Cardiac muscle cell (in vitro differentiated cells and primary cell): Measurements from ENCODE around the gene KRT5. TPM values are rescaled to one million over a fixed set of nuclear protein-coding genes. Genes with fewer than 3 reads are reported as not detected.
"Not testable (repeated sequence)": the region's sequence is repeated elsewhere in the genome, so short reads cannot be mapped to it uniquely, and the experiment has no call there.

Experiments
- DNase-seq, 2 donors: peaks; one replicate each; pipeline versions ENCODE4 v3.0.0 to v3.0.0-alpha.2; 2010 to 2017; ENCODE audit warnings: low read depth in 1 of 2, low spot score in 1 of 2
- H3K27ac ChIP-seq: fragments of 200-600 bp; sonication (generic); 2 replicates; pipeline ENCODE4 v1.5.1; 2016
- H3K27me3 ChIP-seq: fragments of 200-600 bp; sonication (generic); 2 replicates; pipeline ENCODE4 v1.6.0; 2016; ENCODE audit warnings: control low read depth
- H3K36me3 ChIP-seq: fragments of 200-600 bp; sonication (generic); 2 replicates; pipeline ENCODE4 v1.5.1; 2016; ENCODE audit warnings: control low read depth
- H3K4me1 ChIP-seq: fragments of 200-600 bp; sonication (generic); 2 replicates; pipeline ENCODE4 v1.8.1; 2017; ENCODE audit warnings: low read depth, mild to moderate bottlenecking, mixed run types
- H3K4me3 ChIP-seq: fragments of 200-600 bp; sonication (generic); 2 replicates; pipeline ENCODE4 v1.5.1; 2016; ENCODE audit warnings: mild to moderate bottlenecking
- H3K9me3 ChIP-seq: fragments of 200-600 bp; sonication (generic); 2 replicates; pipeline ENCODE4 v1.5.1; 2017; ENCODE audit warnings: low read depth, mild to moderate bottlenecking, control low read depth
- polyA plus RNA-seq: library from polyadenylated mRNA; unstranded; fragments of >200 nt; fragmentation: Nextera tagmentation; extraction: Ambion mirVana; gene quantifications from 2 replicates; pipeline ENCODE4 v1.2.1, GENCODE V29; 2016
- total RNA-seq: library from RNA; depleted of rRNA; stranded (reverse); fragments of >200 nt; gene quantifications from 2 replicates; pipeline ENCODE4 v1.2.3, GENCODE V29; 2016
- TF ChIP-seq, protein P1 (sequence below): IDR thresholded peaks from 2 replicates; pipeline ENCODE4 v1.5.1; 2012; ENCODE audit warnings: low read depth, mild to moderate bottlenecking, low read length

Gene KRT5
- total and polyA plus RNA-seq, 2 experiments from 2014 or later: 0.23 TPM; not detected in 1

DNA sequence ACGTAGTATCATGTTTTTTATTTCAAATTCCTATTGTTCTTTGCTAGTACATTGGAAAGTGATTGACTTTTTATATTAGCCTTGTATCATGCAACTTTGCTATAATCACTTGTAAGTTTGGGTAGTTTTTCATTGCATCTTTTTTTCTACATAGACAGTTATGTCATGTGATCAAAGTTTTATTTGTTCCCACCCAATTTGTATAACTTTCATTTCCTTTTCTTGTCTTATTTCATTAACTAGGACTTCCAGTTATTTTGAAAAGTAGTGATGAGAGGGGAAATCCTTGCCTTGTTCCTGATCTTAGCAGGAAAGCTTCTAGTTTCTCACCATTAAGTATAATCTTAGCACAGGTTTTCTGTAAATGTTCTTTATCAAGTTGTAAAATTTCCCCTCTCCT, 17.3 kb downstream of the KRT5 start:
- Histone ChIP-seq H3K27me3 (no peaks in the 10 kb centered on the region), H3K36me3 (no peaks in the 10 kb centered on the region), H3K27ac (no peak overlapping the region), H3K4me3 (no peak overlapping the region), H3K9me3 (no peaks in the 10 kb centered on the region), H3K4me1 (no peaks in the 10 kb centered on the region)
- TF ChIP-seq, protein P1, sequence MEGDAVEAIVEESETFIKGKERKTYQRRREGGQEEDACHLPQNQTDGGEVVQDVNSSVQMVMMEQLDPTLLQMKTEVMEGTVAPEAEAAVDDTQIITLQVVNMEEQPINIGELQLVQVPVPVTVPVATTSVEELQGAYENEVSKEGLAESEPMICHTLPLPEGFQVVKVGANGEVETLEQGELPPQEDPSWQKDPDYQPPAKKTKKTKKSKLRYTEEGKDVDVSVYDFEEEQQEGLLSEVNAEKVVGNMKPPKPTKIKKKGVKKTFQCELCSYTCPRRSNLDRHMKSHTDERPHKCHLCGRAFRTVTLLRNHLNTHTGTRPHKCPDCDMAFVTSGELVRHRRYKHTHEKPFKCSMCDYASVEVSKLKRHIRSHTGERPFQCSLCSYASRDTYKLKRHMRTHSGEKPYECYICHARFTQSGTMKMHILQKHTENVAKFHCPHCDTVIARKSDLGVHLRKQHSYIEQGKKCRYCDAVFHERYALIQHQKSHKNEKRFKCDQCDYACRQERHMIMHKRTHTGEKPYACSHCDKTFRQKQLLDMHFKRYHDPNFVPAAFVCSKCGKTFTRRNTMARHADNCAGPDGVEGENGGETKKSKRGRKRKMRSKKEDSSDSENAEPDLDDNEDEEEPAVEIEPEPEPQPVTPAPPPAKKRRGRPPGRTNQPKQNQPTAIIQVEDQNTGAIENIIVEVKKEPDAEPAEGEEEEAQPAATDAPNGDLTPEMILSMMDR: no peak
- DNase-seq: no peak

DNA sequence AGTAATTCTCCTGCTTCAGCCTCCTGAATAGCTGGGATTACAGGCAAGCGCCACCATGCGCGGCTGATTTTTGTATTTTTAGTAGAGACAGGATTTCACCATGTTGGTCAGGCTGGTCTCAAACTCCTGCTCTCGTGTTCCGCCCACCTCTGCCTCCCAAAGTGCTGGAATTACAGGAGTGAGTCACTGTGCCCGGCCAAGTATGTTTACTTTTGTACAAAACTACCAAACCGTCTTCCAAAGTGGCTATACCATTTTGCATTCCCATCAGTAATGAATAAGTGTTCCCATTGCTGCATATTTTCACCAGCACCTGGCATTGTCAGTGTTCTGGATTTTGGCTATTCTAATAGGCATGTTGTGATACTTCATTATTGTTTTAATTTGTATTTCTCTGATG, 18.7 kb downstream of the KRT5 start:
- Histone ChIP-seq H3K27ac (no peak overlapping the region), H3K4me1 (no peaks in the 10 kb centered on the region), H3K36me3 (no peaks in the 10 kb centered on the region), H3K9me3 (no peaks in the 10 kb centered on the region), H3K27me3 (no peaks in the 10 kb centered on the region), H3K4me3 (no peak overlapping the region)
- TF ChIP-seq, protein P1: no peak
- no peak for DNase-seq

DNA sequence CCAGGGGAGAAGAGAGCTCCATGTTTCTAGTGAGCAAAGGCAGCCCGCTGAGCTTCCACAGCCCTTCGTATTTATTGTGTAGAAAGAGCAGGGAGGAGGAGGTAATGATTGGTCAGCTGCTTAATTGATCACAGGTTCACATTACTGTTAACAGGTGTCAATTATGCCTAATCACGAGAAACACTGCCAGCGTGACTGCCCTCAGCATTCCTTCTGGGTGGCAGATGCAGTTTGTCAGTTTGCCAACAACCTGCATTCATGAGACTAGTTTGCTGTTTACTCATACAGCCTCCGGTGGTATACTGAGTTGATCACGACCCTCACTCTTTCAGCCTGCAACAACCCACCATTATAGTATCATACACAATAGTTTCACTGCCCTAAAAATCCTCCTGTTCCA, 19.6 kb downstream of the KRT5 start:
- H3K9me3 ChIP-seq, DNase-seq, H3K4me3 ChIP-seq, H3K27ac ChIP-seq, H3K27me3 ChIP-seq, H3K4me1 ChIP-seq, H3K36me3 ChIP-seq: not testable (repeated sequence)

DNA sequence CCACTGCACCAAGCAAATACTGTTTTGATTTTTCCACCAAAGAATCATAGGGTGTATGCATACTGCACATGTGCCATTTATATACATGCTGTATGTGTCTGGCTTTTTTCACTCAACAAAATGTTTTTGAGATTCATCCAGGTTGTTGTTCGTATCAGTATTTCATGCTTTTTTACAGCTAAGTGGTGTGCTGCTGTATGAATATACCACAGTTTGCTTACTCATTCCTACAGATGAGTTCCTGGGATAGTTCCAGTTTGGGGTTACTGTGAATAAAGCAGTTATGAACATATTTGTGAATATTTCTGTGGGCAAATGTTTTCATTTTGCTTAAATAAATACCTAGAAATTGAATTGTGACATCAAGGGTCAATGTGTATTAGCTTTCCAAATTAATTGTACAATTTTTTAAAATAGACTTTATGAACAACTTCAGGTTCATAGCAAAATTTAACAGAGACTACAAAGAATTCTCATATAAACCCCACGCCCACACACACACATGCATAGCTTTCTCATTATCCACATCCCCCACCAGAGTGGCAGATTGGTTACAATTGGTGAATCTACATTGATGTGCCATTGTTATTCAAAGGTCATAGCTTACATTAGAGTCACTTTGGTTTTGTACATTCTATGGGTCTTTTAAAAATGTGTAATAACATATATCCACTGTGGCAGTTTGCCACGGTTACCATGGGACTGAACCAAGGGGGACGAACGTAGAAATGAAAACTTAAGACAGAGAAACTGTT, 20.2 kb downstream of the KRT5 start:
- TF ChIP-seq, protein P1: no peak
- Histone ChIP-seq H3K36me3 (no peaks in the 10 kb centered on the region), H3K4me3 (no peak overlapping the region), H3K27ac (no peak overlapping the region), H3K4me1 (peaks cover 7% of the 10 kb centered on the region), H3K27me3 (no peaks in the 10 kb centered on the region), H3K9me3 (no peaks in the 10 kb centered on the region)
- DNase-seq: peak in 1 of 2 donors; percentile 38

DNA sequence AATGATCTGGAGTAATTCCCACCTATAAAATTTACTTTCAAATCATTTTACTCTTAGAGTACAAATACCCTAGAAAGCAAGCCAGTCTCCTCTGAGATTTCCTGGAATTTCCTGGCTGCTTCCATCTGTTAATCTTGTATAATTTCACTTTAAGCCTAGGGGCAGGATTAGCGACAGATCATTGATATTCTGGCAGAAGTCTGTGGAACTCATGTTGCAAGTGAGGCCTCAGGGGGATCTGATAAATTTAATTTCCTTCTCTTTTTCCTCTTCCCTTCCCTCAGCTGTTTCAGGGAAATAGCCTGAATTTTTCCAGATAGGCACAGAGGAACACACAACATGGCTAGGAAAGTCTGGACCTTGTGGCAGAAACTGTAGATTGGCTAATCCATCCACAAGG, 21.2 kb downstream of the KRT5 start:
- H3K4me1 ChIP-seq: peaks cover 7% of the 10 kb centered on the region
- no peaks in the 10 kb centered on the region for H3K27me3 ChIP-seq
- no peak overlapping the region for H3K27ac ChIP-seq
- H3K36me3 ChIP-seq: no peaks in the 10 kb centered on the region
- TF ChIP-seq, protein P1: no peak
- no peaks in the 10 kb centered on the region for H3K9me3 ChIP-seq
- no peak for DNase-seq
- no peak overlapping the region for H3K4me3 ChIP-seq

DNA sequence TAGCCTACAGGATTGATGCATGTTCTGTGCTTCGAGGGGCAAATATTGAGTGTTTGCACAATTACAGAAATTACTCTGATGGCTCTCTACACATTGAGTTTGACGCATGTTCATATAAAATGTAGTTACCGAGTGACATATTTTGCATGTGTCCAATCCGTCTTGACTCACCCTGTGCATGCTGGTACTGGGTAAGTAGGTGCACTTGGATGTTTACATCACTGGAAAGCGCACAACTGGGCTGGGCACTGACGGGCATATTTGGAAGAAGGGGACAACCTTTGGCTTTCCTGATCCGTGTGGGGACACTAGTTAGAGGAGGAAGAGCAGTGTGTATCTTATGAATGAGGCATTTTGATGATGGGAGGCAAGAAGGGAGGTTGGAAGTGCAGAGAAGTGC, 22.2 kb downstream of the KRT5 start:
- Histone ChIP-seq H3K36me3 (no peaks in the 10 kb centered on the region), H3K4me1 (peaks cover 7% of the 10 kb centered on the region), H3K9me3 (no peaks in the 10 kb centered on the region), H3K27me3 (no peaks in the 10 kb centered on the region), H3K4me3 (no peak overlapping the region), H3K27ac (no peak overlapping the region)
- TF ChIP-seq, protein P1: no peak
- DNase-seq: no peak
